Caco-2 (cell line): ENCODE data around the gene CPT1B. TPM values are rescaled to one million over a fixed set of nuclear protein-coding genes. Genes with fewer than 3 reads are reported as not detected.

Experiments
- BruUV-seq: library from RNA; stranded (reverse); fragments of 400-500 nt; replicated peaks from 2 replicates; lab custom pipeline; 2021; lab: Mats Ljungman, UMichigan
- CTCF ChIA-PET: fragments of 300-600 bp; sonication (Branson Sonifier 250); formaldehyde crosslinking; loops from one replicate; lab custom pipeline; 2022; ENCODE audit warnings: antibody characterized with exemption; lab: Charles Lee
- POLR2A ChIA-PET: fragments of 300-600 bp; sonication (Branson Sonifier 250); formaldehyde crosslinking; loops from one replicate; lab custom pipeline; 2022; ENCODE audit warnings: antibody characterized with exemption; lab: Charles Lee
- DNase-seq, 2 experiments: peaks; one replicate each; pipeline versions ENCODE4 v3.0.0 to v3.0.0-alpha.2; 2020 to 2022
- H3K27me3 ChIP-seq: replicated peaks from 2 replicates; pipeline ENCODE4 v1.6.0; 2011; ENCODE audit warnings: low read length; ENCODE audit not compliant: control insufficient read depth, insufficient read depth
- H3K36me3 ChIP-seq: 2 replicates; pipeline ENCODE4 v1.5.1; 2011; ENCODE audit warnings: low read length; ENCODE audit not compliant: control insufficient read depth, insufficient read depth
- H3K4me1 ChIP-seq: fragments of 250-450 bp; sonication (Bioruptor Pico); 2 replicates; pipeline ENCODE4 v1.5.1; 2020; ENCODE audit warnings: mild to moderate bottlenecking
- H3K4me3 ChIP-seq: 2 replicates; pipeline ENCODE4 v1.5.1; 2011; ENCODE audit warnings: low read depth, mild to moderate bottlenecking, control low read depth, low read length
- H3K9me3 ChIP-seq: fragments of 250-450 bp; sonication (Bioruptor Pico); 2 replicates; pipeline ENCODE4 v1.5.1; 2020; ENCODE audit warnings: mild to moderate bottlenecking, moderate library complexity
- H3K27ac Mint-ChIP-seq: one replicate; pipeline ENCODE4 v1.8.0; 2022; ENCODE audit warnings: mixed read lengths; ENCODE audit not compliant: unreplicated experiment
- H3K27me3 Mint-ChIP-seq: one replicate; pipeline ENCODE4 v1.8.0; 2022; ENCODE audit warnings: mixed read lengths; ENCODE audit not compliant: insufficient read depth, unreplicated experiment
- H3K36me3 Mint-ChIP-seq: one replicate; pipeline ENCODE4 v1.8.0; 2022; ENCODE audit warnings: mild to moderate bottlenecking, mixed read lengths; ENCODE audit not compliant: insufficient read depth, unreplicated experiment
- H3K4me1 Mint-ChIP-seq: one replicate; pipeline ENCODE4 v1.8.0; 2022; ENCODE audit warnings: low read depth, mixed read lengths; ENCODE audit not compliant: unreplicated experiment
- H3K4me3 Mint-ChIP-seq: one replicate; pipeline ENCODE4 v1.8.0; 2022; ENCODE audit warnings: mild to moderate bottlenecking, moderate library complexity, mixed read lengths; ENCODE audit not compliant: unreplicated experiment
- H3K9me3 Mint-ChIP-seq: one replicate; pipeline ENCODE4 v1.8.0; 2022; ENCODE audit warnings: mixed read lengths; ENCODE audit not compliant: unreplicated experiment
- CTCF ChIP-seq, 2 experiments: fragments of 200-600 bp in 1 of 2; IDR thresholded peaks; 1 replicate in 1 of 2; 2 replicates in 1 of 2; pipeline versions ENCODE4 v1.5.1 to v1.8.0; 2011 to 2022; ENCODE audit warnings: antibody characterized with exemption in 1 of 2, control low read depth in 1 of 2, inconsistent platforms in 1 of 2, low read depth in 1 of 2, low read length in 1 of 2, mild to moderate bottlenecking in 1 of 2, moderate library complexity in 1 of 2; ENCODE audit not compliant: insufficient read depth in 1 of 2, severe bottlenecking in 1 of 2, unreplicated experiment in 1 of 2
- intact Hi-C: fragments of 100-400 bp; cut with micrococcal nuclease; formaldehyde crosslinking; loops from one replicate; pipeline ENCODE4 v1.10.0; 2022; ENCODE audit not compliant: unreplicated experiment
- total RNA-seq: library from RNA; stranded (reverse); gene quantifications from 2 replicates; pipeline ENCODE4 v1.2.3, GENCODE V29; 2022

CPT1B gene
- total RNA-seq, 1 experiment from 2014 or later, result 19.8 TPM

DNA sequence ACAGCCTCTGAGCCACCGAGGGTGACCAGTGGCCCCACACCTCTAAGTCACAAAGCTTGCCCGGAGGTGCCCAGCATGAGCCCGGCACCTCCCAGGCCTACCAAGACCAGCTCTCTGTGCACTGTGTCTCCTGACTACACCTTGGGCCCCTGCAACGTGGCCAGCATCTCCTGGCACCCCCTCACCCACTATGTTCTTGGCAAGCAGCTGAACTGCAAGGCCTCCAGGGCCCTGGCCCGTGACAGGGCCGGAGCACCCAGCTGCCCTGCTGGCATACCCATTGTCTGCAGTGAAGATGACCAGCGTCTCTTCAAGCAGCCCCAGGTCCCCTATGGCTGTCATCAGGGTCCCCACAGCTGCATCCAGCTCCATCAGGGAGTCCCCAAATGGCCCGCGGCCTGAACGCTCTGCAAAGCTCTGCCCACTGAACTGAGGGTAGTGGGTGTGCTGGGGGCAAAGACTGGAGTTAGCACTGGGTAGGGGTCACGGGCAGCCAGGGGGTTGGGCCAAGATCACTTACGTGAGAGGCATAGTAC, 48.2 kb upstream of the CPT1B start:
- H3K27me3 Mint-ChIP-seq, result no peaks in the 10 kb centered on the region
- H3K36me3 Mint-ChIP-seq, result no peaks in the 10 kb centered on the region
- no peaks in the 10 kb centered on the region for H3K9me3 ChIP-seq
- no peak overlapping the region for H3K27ac Mint-ChIP-seq
- intact Hi-C loops, result no loop called here
- peaks cover 22% of the 10 kb centered on the region for H3K4me1 Mint-ChIP-seq
- no peaks in the 10 kb centered on the region for H3K27me3 ChIP-seq
- H3K9me3 Mint-ChIP-seq, result no peaks in the 10 kb centered on the region
- no peak overlapping the region for H3K4me3 ChIP-seq
- H3K4me3 Mint-ChIP-seq, result peak overlapping the region; percentile 77
- no peak for TF ChIP-seq CTCF (IDR thresholded peaks at IDR 0.05; ENCODE audit: insufficient read depth in 1 of 2, low read depth in 1 of 2, low read length in 1 of 2, severe bottlenecking in 1 of 2, unreplicated experiment in 1 of 2)
- H3K36me3 ChIP-seq, result no peaks in the 10 kb centered on the region; the same call in 1 of the 2 replicates
- POLR2A ChIA-PET, result no interaction called here
- CTCF ChIA-PET, result no interaction called here
- BruUV-seq, result no TSS peak
- no peak for DNase-seq
- H3K4me1 ChIP-seq, result peaks cover 26% of the 10 kb centered on the region

GRCh38 chr22:50625568-50626313, 47.5 kb upstream of the CPT1B start:
- peaks cover 26% of the 10 kb centered on the region for H3K4me1 ChIP-seq
- Mint-ChIP-seq H3K4me3 (no peak overlapping the region), H3K9me3 (no peaks in the 10 kb centered on the region), H3K36me3 (no peaks in the 10 kb centered on the region), H3K27ac (no peak overlapping the region), H3K4me1 (peaks cover 22% of the 10 kb centered on the region), H3K27me3 (no peaks in the 10 kb centered on the region)
- no peak overlapping the region for H3K4me3 ChIP-seq
- no peak for TF ChIP-seq CTCF (IDR thresholded peaks at IDR 0.05; ENCODE audit: insufficient read depth in 1 of 2, low read depth in 1 of 2, low read length in 1 of 2, severe bottlenecking in 1 of 2, unreplicated experiment in 1 of 2)
- intact Hi-C loops, result no loop called here
- BruUV-seq, result no TSS peak
- no peaks in the 10 kb centered on the region; the same call in 1 of the 2 replicates for H3K36me3 ChIP-seq
- no peaks in the 10 kb centered on the region for H3K27me3 ChIP-seq
- no peaks in the 10 kb centered on the region for H3K9me3 ChIP-seq
- CTCF ChIA-PET, result interaction anchor here (0.7 kb wide), 1 partner anchor 35 kb away, joined by 9 read pairs; no protein-coding TSS in a partner anchor
- POLR2A ChIA-PET, result interaction anchor here (0.6 kb wide), 1 partner anchor 118 kb away, joined by 3 read pairs; the partner anchor contains the start of gene NCAPH2
- DNase-seq, result no peak

DNA sequence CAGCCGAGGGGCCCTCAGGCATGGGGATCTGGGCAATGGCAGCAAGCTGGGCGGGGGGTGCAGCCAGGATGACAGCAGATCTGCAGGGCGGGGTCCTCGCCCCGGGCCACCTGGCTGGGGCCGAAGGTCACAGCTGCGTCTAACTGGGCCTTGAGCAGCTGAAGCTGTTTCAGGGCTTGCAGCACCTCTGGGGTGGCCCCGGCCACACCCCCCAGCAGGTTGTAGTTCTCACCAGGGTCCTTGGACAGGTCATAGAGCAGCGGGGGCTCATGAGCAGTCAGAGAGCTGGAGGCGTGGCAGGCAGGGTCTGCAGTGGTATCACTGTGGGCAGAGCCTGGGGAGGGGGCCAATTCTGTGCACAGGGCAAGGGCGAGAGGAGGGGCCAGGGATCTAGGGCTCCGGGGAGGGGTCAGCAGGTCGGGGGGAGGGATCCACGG, 46.9 kb upstream of the CPT1B start:
- Mint-ChIP-seq H3K9me3 (no peaks in the 10 kb centered on the region), H3K36me3 (no peaks in the 10 kb centered on the region), H3K27me3 (no peaks in the 10 kb centered on the region), H3K4me3 (no peak overlapping the region), H3K4me1 (peaks cover 22% of the 10 kb centered on the region), H3K27ac (no peak overlapping the region)
- TF ChIP-seq CTCF (IDR thresholded peaks at IDR 0.05; ENCODE audit: insufficient read depth in 1 of 2, low read depth in 1 of 2, low read length in 1 of 2, severe bottlenecking in 1 of 2, unreplicated experiment in 1 of 2), result no peak
- Histone ChIP-seq H3K9me3 (no peaks in the 10 kb centered on the region), H3K4me1 (peaks cover 26% of the 10 kb centered on the region), H3K4me3 (no peak overlapping the region), H3K27me3 (no peaks in the 10 kb centered on the region), H3K36me3 (no peaks in the 10 kb centered on the region; the same call in 1 of the 2 replicates)
- DNase-seq, result no peak
- CTCF ChIA-PET, result interaction anchor here (0.7 kb wide), 1 partner anchor 35 kb away, joined by 9 read pairs; no protein-coding TSS in a partner anchor
- no TSS peak for BruUV-seq
- intact Hi-C loops, result no loop called here
- POLR2A ChIA-PET, result interaction anchor here (0.6 kb wide), 1 partner anchor 117 kb away, joined by 3 read pairs; the partner anchor contains the start of gene NCAPH2
